Posterior cingulate gyrus (tissue), 11 donors: Measurements from ENCODE around the gene NFYB.
"Not testable (repeated sequence)": the region's sequence is repeated elsewhere in the genome, so short reads cannot be mapped to it uniquely, and the experiment has no call there.

ENCODE experiments used
- DNase-seq, 10 donors: peaks; one replicate each; pipeline versions ENCODE4 v3.0.0 to v3.0.0-alpha.2; 2020 to 2021; ENCODE audit warnings: mixed read lengths in 3 of 10
- intact Hi-C: fragments of 100-400 bp; cut with DNase I; formaldehyde crosslinking; loops from one replicate; pipeline ENCODE4 v1.15.1; 2023

Gene NFYB

GRCh38 chr12:104163631-104164030 is 25.6 kb upstream of the NFYB start:
- no peak for DNase-seq
- intact Hi-C loops = no loop called here

GRCh38 chr12:104163028-104163427 is 25.0 kb upstream of the NFYB start:
- DNase-seq, intact Hi-C loops: not testable (repeated sequence)

- intact Hi-C loops = no loop called here
- no peak for DNase-seq
Observed at GRCh38 chr12:104155711-104156555, 17.9 kb upstream of the NFYB start.

DNA sequence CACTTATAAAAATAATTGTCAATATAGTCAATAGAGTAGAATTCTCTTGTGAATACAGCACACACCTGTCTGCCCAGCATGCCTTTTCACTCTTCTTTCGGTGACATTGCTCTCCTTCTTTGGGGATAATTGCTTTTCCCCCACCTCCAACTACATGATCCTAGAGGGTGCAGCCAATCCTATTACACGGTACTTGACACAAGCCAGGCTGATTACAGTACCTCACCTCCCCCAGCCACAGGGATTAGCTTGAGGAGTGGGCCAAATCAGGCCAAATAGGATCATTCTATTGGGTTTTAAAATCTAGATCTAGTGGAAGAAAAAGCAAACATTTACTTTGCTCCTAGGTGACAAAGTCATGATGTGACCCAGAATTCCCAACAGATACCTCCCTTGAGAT is 16.8 kb upstream of the NFYB start:
- intact Hi-C loops = no loop called here

GRCh38 chr12:104154286-104154685 is 16.3 kb upstream of the NFYB start:
- no peak for DNase-seq
- intact Hi-C loops = no loop called here

More for the DNA sequence above, 16.8 kb upstream of the NFYB start:
- no peak for DNase-seq

GRCh38 chr12:104152685-104153241 is 14.8 kb upstream of the NFYB start:
- intact Hi-C loops = no loop called here
- DNase-seq = no peak

DNA sequence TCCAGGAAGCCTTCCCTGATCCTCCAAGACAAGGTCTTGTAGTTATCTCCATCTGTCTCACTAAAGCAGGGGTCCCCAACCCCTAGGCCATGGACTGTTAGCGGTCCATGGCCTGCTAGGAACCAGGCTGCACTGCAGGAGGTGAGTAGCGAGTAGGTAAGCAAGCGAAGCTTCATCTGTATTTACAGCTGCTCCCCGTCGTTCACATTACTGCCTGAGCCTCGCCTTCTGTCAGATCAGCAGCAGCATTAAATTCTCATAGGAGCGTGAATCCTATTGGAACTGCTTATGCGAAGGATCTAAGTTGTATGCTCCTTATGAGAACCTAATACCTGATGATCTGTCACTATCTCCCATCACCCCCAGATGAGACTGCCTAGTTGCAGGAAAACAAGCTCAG is 12.4 kb upstream of the NFYB start:
- intact Hi-C loops = no loop called here
- no peak for DNase-seq

- no peak for DNase-seq
- intact Hi-C loops = no loop called here
Observed at GRCh38 chr12:104147346-104147745, 9.3 kb upstream of the NFYB start.

DNA sequence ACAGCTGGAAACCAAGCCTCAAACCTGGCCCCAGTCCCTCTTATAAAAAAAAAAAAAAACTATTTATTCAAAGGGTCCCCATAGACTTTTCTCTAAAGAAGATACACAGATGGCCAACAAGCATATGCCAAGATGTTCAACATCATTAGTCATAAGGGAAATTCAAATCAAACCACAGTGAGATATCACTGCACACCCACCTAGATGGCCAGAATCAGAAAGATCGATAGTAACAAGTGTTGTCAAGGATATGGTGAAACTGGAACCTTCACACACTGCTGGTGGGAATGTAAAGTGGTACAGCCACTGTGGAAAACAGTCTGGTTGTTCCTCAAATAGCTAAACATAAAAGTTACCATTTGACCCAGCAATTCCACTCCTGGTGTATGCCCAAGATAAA is 5.9 kb upstream of the NFYB start:
- no peak for DNase-seq
- intact Hi-C loops = no loop called here

DNA sequence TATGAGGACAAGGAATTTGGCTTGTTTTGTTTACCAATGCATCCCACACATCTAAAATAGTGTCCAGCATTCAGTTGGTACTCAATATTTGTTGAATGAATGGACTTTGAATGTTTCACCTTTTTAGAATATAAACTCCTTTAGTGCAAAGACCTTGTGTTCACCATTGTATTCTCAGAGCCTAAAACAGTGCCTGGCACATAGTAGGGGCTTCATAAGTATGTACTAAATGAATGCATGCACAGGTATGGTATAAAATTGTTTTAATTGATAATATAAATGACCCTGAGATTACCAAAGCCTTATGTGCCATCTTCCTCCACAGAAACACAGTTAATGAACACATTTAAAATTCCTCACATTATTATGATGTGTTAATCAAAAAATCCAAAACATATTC is 5.0 kb upstream of the NFYB start:
- DNase-seq = no peak
- intact Hi-C loops = no loop called here

DNA sequence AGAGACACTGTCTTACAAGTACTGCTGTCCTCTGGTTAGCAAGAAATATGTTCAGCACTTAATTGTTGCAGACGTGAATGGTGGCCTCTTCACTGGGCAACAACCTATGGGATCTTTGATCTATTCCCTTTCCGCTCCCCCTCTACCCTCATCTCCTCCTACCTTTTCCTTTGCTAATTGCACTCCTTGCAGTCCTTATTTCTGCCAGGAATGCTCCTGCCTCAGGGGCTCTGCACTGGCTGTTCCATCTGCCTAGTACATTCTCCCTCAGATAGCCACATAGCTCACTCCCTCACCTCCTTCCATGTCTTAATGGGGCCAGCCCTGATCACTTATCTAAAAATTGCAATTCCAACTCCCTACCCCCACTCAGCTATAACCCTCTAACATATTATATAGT is 4.5 kb upstream of the NFYB start:
- intact Hi-C loops = no loop called here
- no peak for DNase-seq

- intact Hi-C loops = loop anchor here (1.0 to 10.0 kb wide), 3 partner anchors 74 to 174 kb away; partner anchors contain the start of genes HCFC2 and TDG
- peak in 8 of 10 donors; percentile 10 to 85 (median 25) for DNase-seq
Observed at GRCh38 chr12:104138797-104139152, 765 bp upstream of the NFYB start.

- intact Hi-C loops = loop anchor here (5.0 to 10.0 kb wide), 2 partner anchors 150 to 172 kb away; partner anchors contain the start of gene TDG
- DNase-seq = peak; percentile 12 to 87 (median 34)
Observed at GRCh38 chr12:104137001-104137901, 759 bp downstream of the NFYB start.

DNA sequence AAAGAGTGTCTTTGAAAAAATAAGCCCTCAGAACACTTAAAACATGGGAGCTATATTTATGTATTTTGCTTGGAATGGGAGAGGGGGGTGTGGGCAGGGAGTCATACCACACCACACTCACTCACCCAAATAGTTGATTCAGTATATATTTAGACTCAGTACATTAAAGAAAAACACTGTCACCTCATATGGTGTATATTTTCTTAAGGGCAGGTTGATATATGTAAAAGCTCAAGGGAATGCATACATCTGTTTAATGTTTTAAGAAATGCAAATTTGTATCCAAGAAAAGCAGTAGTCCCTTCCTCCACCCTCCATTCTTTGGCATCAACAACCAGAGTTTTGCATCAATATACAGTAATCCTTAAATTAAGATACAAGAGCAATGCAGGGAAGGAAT is 1.4 kb downstream of the NFYB start:
- DNase-seq = no peak
- intact Hi-C loops = loop anchor here (5.0 to 10.0 kb wide), 2 partner anchors 151 to 172 kb away; partner anchors contain the start of gene TDG

DNA sequence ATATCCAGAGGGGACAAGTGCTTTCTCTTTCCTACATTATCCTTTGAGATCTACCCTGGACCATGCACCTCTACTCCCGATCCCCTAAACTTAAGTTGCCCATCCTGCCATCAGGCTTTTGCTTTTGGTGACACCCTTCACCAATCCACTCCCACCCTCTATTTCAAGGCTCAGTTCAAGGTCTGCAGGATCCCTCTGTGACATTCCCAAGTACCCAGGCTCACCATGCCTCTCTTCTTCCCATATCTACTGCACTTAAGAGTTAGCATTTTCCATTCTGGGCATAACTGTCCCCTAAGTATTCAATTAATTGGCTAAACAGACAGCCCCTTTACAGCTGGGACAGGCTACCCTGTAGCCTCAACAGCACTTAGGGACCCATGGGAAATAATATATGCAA is 3.1 kb downstream of the NFYB start:
- intact Hi-C loops = loop anchor here (5.0 to 10.0 kb wide), 2 partner anchors 152 to 170 kb away; partner anchors contain the start of gene TDG
- DNase-seq = no peak

DNA sequence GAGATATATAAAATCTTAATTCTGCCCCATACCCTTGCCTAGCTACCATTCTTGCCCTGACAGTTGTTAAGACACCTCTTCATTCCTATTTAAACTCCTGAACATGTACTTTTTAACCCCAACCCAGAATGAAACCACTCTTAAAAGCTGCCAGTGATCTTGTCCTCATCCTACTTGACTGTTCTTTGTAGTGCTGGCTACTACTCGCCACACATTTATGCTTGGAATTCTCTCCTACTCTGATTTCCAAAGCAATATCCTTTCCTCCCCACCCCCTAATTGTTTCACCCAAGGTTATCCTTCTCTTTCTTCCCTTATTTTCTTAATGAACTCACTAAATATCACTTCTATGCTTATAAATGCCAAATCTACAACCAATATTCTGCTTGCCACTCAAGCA is 4.1 kb downstream of the NFYB start:
- intact Hi-C loops = loop anchor here (10.0 kb wide), 1 partner anchor 169 kb away; the partner anchor contains the start of gene TDG

DNA sequence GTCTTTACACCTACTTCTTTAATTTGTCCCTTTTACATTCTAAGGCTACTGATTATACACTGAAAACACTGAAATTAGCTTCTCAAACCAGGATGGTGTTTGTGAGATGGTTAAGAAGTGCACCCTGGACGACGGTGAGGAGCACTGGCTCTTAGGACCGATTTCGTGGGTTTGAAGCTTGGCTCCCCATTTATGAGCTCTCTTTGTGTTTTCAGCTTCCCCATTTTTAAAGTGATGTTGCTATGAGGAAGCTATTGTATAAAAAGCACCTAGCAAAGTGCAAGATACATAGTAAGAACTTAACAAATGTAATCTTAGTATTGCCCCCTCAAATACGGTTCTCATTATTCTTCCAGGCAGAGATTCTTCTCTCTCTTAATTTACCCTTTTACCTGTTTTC is 4.7 kb downstream of the NFYB start:
- no peak for DNase-seq
- intact Hi-C loops = loop anchor here (10.0 kb wide), 1 partner anchor 169 kb away; the partner anchor contains the start of gene TDG

More for the DNA sequence above, 4.1 kb downstream of the NFYB start:
- no peak for DNase-seq

- intact Hi-C loops = loop anchor here (10.0 kb wide), 1 partner anchor 168 kb away; the partner anchor contains the start of gene TDG
- no peak for DNase-seq
Observed at GRCh38 chr12:104132351-104132956, 5.6 kb downstream of the NFYB start.

DNA sequence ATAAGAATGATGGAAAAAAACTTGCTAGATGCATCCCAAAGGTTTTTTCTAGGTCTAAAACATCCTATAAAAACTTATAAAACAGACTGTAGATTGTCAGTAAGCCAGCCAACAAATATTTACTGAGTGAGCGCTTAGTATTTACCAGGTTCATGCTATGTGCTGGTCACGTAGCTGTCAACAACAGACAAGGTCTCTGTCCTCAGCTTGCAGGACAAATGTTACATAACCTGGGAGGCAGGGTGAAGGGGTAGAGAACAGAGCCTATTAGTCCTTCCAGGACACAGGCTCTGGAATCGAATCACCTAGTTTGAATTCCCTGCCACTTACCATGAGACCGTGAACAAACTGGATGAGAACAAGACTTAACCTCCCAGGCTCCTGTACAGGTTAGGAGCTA is 6.4 kb downstream of the NFYB start:
- DNase-seq = no peak
- intact Hi-C loops = loop anchor here (10.0 kb wide), 1 partner anchor 167 kb away; the partner anchor contains the start of gene TDG

GRCh38 chr12:104130760-104131159 is 7.2 kb downstream of the NFYB start:
- no peak for DNase-seq
- intact Hi-C loops = loop anchor here (10.0 kb wide), 1 partner anchor 166 kb away; the partner anchor contains the start of gene TDG
